D721Med (cell line): Measurements from ENCODE around the gene CDC42BPB.

Experiments
- DNase-seq: peaks from one replicate; pipeline ENCODE4 v3.0.0; 2011; ENCODE audit warnings: low spot score; ENCODE audit not compliant: insufficient read length
- FAIRE-seq: peaks from 2 replicates; lab custom pipeline; 2011; peaks lifted over from hg19 to GRCh38; lab: Jason Lieb, UNC
- CTCF ChIP-seq: IDR thresholded peaks from 2 replicates; pipeline ENCODE4 v1.5.1; 2012; ENCODE audit warnings: mild to moderate bottlenecking, control low read depth; ENCODE audit not compliant: insufficient read depth; ENCODE audit errors: missing control alignments

Gene CDC42BPB

GRCh38 chr14:103041464-103041863 lies 15.9 kb downstream of the CDC42BPB start:
- FAIRE-seq (no peak), DNase-seq (no peak)
- TF ChIP-seq CTCF = no peak

- no peak for FAIRE-seq
- DNase-seq = no peak
- TF ChIP-seq CTCF = no peak
These were observed 23.7 kb downstream of the CDC42BPB start for GRCh38 chr14:103033681-103034096.

- DNase-seq (no peak), FAIRE-seq (no peak)
- no peak for TF ChIP-seq CTCF
These were observed 25.4 kb downstream of the CDC42BPB start for GRCh38 chr14:103031956-103032355.

- TF ChIP-seq CTCF = no peak
- FAIRE-seq (no peak), DNase-seq (no peak)
These were observed 25.8 kb downstream of the CDC42BPB start for GRCh38 chr14:103031566-103031911.

GRCh38 chr14:103030741-103031565 lies 26.4 kb downstream of the CDC42BPB start:
- no peak for FAIRE-seq

GRCh38 chr14:103029936-103030335 lies 27.4 kb downstream of the CDC42BPB start:
- no peak for DNase-seq
- TF ChIP-seq CTCF = no peak
- no peak for FAIRE-seq

More at GRCh38 chr14:103030741-103031565, 26.4 kb downstream of the CDC42BPB start:
- no peak for TF ChIP-seq CTCF
- no peak for DNase-seq

- DNase-seq = no peak
- TF ChIP-seq CTCF = no peak
- no peak for FAIRE-seq
These were observed 28.6 kb downstream of the CDC42BPB start for GRCh38 chr14:103028772-103029171.
